Prostate gland (tissue), 2 donors: ENCODE measurements around the gene SUN3. TPM values are rescaled to one million over a fixed set of nuclear protein-coding genes. Genes with fewer than 3 reads are reported as not detected.

Source experiments
- DNase-seq: peaks from one replicate; pipeline ENCODE4 v3.0.0-alpha.2; 2019; ENCODE audit warnings: low spot score
- H3K27ac ChIP-seq, 2 donors: fragments of 200-600 bp; sonication (generic); 2 replicates each; pipeline ENCODE4 v1.5.1; 2017 to 2019
- H3K27me3 ChIP-seq: fragments of 200-600 bp; sonication (generic); replicated peaks from 2 replicates; pipeline ENCODE4 v1.5.1; 2019; ENCODE audit not compliant: insufficient read depth
- H3K36me3 ChIP-seq, 2 donors: fragments of 200-600 bp; sonication (generic); 1 replicate in 1 of 2; 2 replicates in 1 of 2; pipeline versions ENCODE4 v1.5.1 to v1.8.1; 2017 to 2019
- H3K4me1 ChIP-seq: fragments of 200-600 bp; sonication (generic); replicated peaks from 2 replicates; pipeline ENCODE4 v1.5.1; 2019
- H3K4me3 ChIP-seq, 2 donors: fragments of 200-600 bp; sonication (generic); 2 replicates each; pipeline ENCODE4 v1.5.1; 2017 to 2019
- H3K9me3 ChIP-seq: fragments of 200-600 bp; sonication (generic); 2 replicates; pipeline ENCODE4 v1.5.1; 2017
- POLR2A ChIP-seq: fragments of 450-650 bp; IDR thresholded peaks from one replicate; pipeline ENCODE4 v1.6.1; 2016; ENCODE audit warnings: antibody characterized with exemption, mild to moderate bottlenecking
- POLR2AphosphoS5 ChIP-seq: sonication (generic); formaldehyde crosslinking; IDR thresholded peaks from one replicate; pipeline ENCODE4 v1.6.1; 2017; ENCODE audit warnings: antibody characterized with exemption
- WGBS: methylation state at CpG from one replicate; pipeline ENCODE4 v1.1.5; 2018; 5-methylcytosine and 5-hydroxymethylcytosine counted together
- intact Hi-C: fragments of 100-400 bp; cut with DNase I; formaldehyde crosslinking; loops from one replicate; pipeline ENCODE4 v1.14.2; 2022
- total RNA-seq, 2 donors: library from RNA; depleted of rRNA; stranded (reverse); fragments of >200 nt; gene quantifications; one replicate each; pipeline ENCODE4 v1.1.0, GENCODE V29; 2016
- TF ChIP-seq, protein P1 (sequence below), 4 experiments: fragments of 200-600 bp in 2 of 4; fragments of 450-650 bp in 2 of 4; sonication (generic) in 2 of 4; IDR thresholded peaks; 1 replicate in 3 of 4; 2 replicates in 1 of 4; pipeline ENCODE4 v1.5.1; 2016 to 2019; ENCODE audit warnings: antibody characterized with exemption in 4 of 4, mild to moderate bottlenecking in 2 of 4, moderate library complexity in 2 of 4

Gene SUN3
- total RNA-seq, 2 donors from 2014 or later: 4.5 TPM; not detected in 1

DNA sequence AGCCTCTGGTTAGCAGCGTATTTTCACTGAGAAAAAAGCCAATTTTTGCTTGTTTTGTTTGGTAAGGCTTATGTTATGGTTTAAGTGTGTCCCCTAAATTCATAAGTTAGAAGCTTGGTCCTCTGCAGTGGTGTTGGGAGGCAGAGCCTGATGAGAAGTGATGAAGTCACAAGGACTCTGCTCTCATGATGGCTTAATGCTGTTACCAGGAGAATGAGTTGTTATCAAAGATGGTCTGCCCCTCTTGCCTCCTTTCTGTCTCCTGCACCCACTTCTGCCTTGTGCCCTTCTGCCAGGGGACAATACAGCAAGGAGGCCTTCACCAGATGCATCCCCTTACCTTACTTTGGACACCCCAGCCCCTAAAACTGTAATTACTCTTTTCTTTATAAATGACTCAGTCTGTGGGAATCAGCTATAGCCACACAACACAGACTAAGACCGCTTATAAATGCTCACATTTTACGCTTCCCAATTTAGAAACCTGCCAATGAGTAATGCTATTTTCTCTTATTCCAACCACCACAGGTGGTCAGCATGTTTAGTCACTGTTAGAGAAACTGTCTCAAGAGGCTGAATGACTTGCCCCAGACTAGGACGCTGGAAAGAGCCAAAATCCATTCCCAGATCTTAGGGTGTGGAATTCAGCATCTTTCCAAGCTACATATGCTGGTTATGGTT is 74.5 kb downstream of the SUN3 start:
- intact Hi-C loops: no loop called here
- Histone ChIP-seq H3K9me3 (no peaks in the 10 kb centered on the region), H3K4me3 (no peak overlapping the region), H3K27ac (no peak overlapping the region), H3K36me3 (no peaks in the 10 kb centered on the region), H3K4me1 (no peaks in the 10 kb centered on the region), H3K27me3 (no peaks in the 10 kb centered on the region)
- 93% methylated on average over 4 of the region's 4 CpGs for WGBS
- TF ChIP-seq, protein P1, sequence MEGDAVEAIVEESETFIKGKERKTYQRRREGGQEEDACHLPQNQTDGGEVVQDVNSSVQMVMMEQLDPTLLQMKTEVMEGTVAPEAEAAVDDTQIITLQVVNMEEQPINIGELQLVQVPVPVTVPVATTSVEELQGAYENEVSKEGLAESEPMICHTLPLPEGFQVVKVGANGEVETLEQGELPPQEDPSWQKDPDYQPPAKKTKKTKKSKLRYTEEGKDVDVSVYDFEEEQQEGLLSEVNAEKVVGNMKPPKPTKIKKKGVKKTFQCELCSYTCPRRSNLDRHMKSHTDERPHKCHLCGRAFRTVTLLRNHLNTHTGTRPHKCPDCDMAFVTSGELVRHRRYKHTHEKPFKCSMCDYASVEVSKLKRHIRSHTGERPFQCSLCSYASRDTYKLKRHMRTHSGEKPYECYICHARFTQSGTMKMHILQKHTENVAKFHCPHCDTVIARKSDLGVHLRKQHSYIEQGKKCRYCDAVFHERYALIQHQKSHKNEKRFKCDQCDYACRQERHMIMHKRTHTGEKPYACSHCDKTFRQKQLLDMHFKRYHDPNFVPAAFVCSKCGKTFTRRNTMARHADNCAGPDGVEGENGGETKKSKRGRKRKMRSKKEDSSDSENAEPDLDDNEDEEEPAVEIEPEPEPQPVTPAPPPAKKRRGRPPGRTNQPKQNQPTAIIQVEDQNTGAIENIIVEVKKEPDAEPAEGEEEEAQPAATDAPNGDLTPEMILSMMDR (IDR thresholded peaks at IDR 0.05): no peak
- TF ChIP-seq POLR2AphosphoS5 (no peak), POLR2A (no peak)
- DNase-seq: no peak

DNA sequence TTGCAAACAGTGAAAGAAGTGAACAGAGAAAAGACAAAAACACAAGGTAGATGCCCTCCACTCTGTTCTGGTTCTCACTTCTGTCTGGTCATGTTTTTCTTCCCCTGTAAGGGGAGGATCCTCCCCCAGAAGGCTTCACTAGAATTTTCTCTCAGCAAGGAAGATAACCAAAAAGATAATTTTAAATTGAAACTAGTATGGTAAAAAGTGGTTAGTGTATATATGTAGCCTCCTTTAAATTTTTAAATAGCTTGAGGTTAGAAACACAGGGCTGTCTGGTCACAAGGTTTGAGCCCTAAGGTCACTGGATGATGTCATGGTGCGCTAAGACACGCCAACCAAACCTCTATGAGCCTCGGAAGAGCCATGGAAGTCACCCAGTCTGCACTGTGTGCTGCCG is 75.1 kb downstream of the SUN3 start:
- no peaks in the 10 kb centered on the region for H3K27me3 ChIP-seq
- no peaks in the 10 kb centered on the region for H3K36me3 ChIP-seq
- no peak overlapping the region for H3K4me3 ChIP-seq
- H3K27ac ChIP-seq: no peak overlapping the region
- DNase-seq: no peak
- intact Hi-C loops: no loop called here
- no peaks in the 10 kb centered on the region for H3K4me1 ChIP-seq
- no peaks in the 10 kb centered on the region for H3K9me3 ChIP-seq
- TF ChIP-seq POLR2A (no peak), POLR2AphosphoS5 (no peak)
- WGBS: 80% methylated on average over 4 of the region's 4 CpGs

- Histone ChIP-seq H3K36me3 (no peaks in the 10 kb centered on the region), H3K4me3 (no peak overlapping the region), H3K9me3 (no peaks in the 10 kb centered on the region), H3K27ac (no peak overlapping the region), H3K27me3 (no peaks in the 10 kb centered on the region), H3K4me1 (no peaks in the 10 kb centered on the region)
- WGBS: 71% methylated on average over 4 of the region's 4 CpGs
- TF ChIP-seq POLR2A: no peak
- TF ChIP-seq, protein P1 (IDR thresholded peaks at IDR 0.05): no peak
- DNase-seq: no peak
- intact Hi-C loops: no loop called here
These were observed 76.7 kb downstream of the SUN3 start for GRCh38 chr7:47952224-47952623.

DNA sequence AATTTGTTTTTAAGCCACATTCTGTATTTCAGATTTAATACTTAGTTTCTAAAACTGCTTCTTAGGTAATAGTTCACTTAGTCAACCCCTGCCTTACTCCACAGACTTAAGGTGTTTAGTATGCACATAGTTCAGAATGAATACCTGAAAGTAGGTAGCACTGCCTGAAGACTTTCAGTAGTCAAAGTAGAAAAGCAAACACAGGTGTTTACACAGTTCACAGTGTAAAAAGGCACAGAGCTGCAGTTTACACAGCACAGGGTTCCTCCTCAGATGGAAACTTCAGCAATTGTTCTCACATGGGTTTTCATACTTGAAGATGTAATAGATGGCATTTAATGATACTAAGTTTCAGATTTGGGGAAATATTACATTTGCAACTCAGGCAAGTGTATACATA is 77.5 kb downstream of the SUN3 start:
- peak; percentile 24 for DNase-seq
- Histone ChIP-seq H3K27ac (no peak overlapping the region), H3K9me3 (no peaks in the 10 kb centered on the region), H3K36me3 (no peaks in the 10 kb centered on the region), H3K4me3 (no peak overlapping the region), H3K4me1 (no peaks in the 10 kb centered on the region), H3K27me3 (no peaks in the 10 kb centered on the region)
- intact Hi-C loops: no loop called here
- TF ChIP-seq POLR2AphosphoS5 (peak; percentile 57), POLR2A (no peak)
- TF ChIP-seq, protein P1 (IDR thresholded peaks at IDR 0.05): no peak

DNA sequence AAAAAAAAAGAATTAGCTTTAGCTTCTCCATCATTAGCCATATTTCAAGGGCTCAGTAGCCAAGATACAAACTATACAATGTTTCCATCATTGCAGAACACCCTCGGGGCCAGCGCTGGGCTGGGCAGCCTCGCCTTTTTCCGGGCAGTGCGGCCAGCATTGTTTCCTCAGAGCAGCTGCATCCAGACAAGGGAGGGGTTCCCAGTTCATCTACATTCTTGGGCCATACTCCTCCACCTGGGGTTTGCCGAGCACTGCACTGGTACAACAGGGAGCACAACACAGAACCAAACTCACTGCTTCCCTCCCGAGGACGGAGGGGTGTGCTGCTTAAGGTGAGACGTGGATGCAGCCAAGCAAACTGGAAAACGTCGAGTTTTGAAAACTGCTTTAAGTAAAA is 78.2 kb downstream of the SUN3 start:
- Histone ChIP-seq H3K27me3 (no peaks in the 10 kb centered on the region), H3K4me1 (no peaks in the 10 kb centered on the region), H3K36me3 (no peaks in the 10 kb centered on the region), H3K9me3 (no peaks in the 10 kb centered on the region), H3K27ac (no peak overlapping the region), H3K4me3 (no peak overlapping the region)
- intact Hi-C loops: no loop called here
- no peak for DNase-seq
- 47% methylated on average over 11 of the region's 11 CpGs for WGBS
- TF ChIP-seq POLR2AphosphoS5 (no peak), POLR2A (no peak)
- TF ChIP-seq, protein P1 (IDR thresholded peaks at IDR 0.05): no peak
